PC-3 (cell line): Measurements from ENCODE around the gene AIMP1.

Source experiments
- CTCF ChIP-seq: fragments of 300-600 bp; sonication (generic); conservative IDR thresholded peaks from 2 replicates; pipeline ENCODE4 v1.5.1; 2017; ENCODE audit warnings: antibody characterized with exemption, low read depth, mild to moderate bottlenecking, low read length
- EZH2 ChIP-seq: fragments of 300-600 bp; sonication (generic); IDR thresholded peaks from one replicate; pipeline ENCODE4 v1.6.1; 2017; ENCODE audit warnings: antibody characterized with exemption, mild to moderate bottlenecking, low read length; ENCODE audit not compliant: unreplicated experiment

- TF ChIP-seq CTCF (no peak), EZH2 (no peak)
These were observed 27.7 kb downstream of the AIMP1 start for GRCh38 chr4:106343865-106344646.
